Epithelial cell of proximal tubule (primary cell): ENCODE measurements around the gene UST. TPM values are rescaled to one million over a fixed set of nuclear protein-coding genes. Genes with fewer than 3 reads are reported as not detected.
"Not testable (repeated sequence)": the region's sequence is repeated elsewhere in the genome, so short reads cannot be mapped to it uniquely, and the experiment has no call there.

Experiments used
- DNase-seq: peaks from one replicate; pipeline ENCODE4 v3.0.0-alpha.2; 2011; ENCODE audit warnings: low read depth
- H3K4me3 ChIP-seq: 2 replicates; pipeline ENCODE4 v1.5.1; 2011; ENCODE audit warnings: low read depth, mild to moderate bottlenecking, low read length
- CTCF ChIP-seq: conservative IDR thresholded peaks from 2 replicates; pipeline ENCODE4 v1.5.1; 2012; ENCODE audit warnings: low read depth, mild to moderate bottlenecking, low read length
- total RNA-seq: library from RNA; depleted of rRNA; stranded (reverse); fragments of >200 nt; gene quantifications from 2 replicates; pipeline ENCODE4 v1.2.3, GENCODE V29; 2015

The UST gene
- total RNA-seq, 1 donor from 2014 or later: 1.1 TPM

DNA sequence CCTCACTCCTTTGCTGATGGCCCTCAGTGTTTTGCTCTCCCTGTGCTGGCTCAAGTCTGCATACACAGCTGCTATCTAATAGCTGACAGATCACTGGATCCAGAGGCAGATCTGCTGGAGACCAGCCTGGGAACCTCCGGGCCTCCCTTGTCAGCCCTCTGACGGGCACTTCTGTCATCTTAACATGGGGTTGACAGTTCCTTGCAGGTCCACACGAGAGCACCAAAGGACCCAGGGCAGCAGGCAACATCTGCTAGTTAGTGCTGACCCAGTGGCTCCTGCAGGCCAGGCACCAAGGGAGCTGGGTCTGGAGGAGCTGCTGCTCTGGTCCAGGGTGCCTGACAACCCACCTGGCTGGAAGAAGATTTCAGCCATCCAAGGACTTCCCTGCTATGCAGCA is 208.1 kb downstream of the UST start:
- DNase-seq: no peak
- no peak overlapping the region for H3K4me3 ChIP-seq
- peak; percentile 3 for TF ChIP-seq CTCF

DNA sequence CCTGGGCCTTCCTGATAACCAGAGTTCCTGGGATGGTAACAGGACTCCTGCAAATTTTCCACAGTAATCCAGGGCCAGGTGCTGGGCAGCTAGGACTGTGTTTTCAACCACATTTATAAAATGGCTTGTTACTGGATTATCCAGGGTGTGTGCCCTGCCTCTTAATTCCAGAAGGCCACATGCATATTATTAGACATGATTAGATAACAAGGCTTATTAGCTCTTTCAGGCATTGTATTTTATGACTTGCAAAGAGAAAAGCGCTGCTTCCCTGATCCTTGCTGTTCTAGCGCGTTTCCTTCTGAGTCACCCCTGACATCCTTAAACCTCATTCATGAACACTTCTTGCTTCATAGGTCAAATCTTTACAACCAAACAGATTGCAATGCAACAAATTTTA is 208.6 kb downstream of the UST start:
- no peak for TF ChIP-seq CTCF
- no peak overlapping the region for H3K4me3 ChIP-seq
- no peak for DNase-seq

DNA sequence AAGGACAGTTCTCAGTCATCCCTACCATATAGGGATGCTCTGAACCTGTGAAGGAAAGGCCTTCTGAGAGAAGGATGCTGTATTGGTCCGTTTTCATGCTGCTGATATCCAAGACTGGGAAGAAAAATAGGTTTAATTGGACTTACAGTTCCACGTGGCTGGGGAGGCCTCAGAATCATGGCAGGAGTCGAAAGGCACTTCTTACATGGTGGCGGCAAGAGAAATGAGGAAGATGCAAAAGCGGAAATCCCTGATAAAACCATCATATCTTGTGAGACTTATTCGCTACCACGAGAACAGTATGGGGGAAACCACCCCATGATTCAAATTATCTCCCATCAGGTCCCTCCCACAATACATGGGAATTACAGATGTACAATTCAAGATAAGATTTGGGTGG is 209.3 kb downstream of the UST start:
- DNase-seq: not testable (repeated sequence)

GRCh38 chr6:148957752-148958151 is 210.9 kb downstream of the UST start:
- TF ChIP-seq CTCF: no peak
- no peak overlapping the region for H3K4me3 ChIP-seq
- DNase-seq: no peak

More for the DNA sequence above, 209.3 kb downstream of the UST start:
- not testable (repeated sequence) for H3K4me3 ChIP-seq

DNA sequence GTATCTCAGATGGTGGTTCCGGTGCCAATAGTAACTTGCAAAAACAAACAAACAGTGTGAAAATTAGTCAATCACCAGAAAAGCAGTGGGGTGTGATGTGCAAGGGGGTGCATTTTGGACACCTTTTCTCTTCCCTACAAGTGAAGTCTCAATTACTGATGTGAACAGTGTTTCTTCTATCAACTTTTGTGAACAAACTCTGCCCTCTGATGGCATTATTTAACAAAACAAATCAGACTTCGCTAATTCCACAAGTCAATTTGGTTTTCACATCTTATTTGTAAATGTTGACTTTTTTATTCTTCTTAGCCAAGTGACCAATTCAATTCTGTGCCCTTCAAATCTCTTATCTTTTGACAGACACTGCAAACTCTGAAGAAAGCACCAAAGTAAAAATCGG is 212.2 kb downstream of the UST start:
- H3K4me3 ChIP-seq: no peak overlapping the region
- DNase-seq: no peak
- peak; percentile 12 for TF ChIP-seq CTCF

DNA sequence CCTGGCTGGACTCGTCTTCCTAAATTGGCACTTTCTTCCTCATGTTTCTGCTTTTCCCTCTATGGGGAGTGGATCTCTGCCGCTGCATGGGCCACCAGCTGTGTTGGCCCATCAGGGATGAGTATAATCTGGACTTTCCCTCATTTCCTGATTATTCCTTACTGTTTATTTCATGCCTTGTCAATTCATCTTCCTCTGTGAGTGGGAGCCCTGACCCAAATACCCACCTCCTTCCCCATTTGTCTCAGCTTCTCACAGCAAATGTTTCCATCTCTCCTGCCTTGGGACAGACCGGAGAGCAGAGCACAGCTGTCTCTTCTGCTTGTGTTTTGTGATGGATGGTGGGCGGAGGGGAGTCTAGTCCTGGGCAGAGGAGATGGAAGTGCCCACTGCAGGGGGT is 212.7 kb downstream of the UST start:
- no peak overlapping the region for H3K4me3 ChIP-seq
- DNase-seq: no peak
- TF ChIP-seq CTCF: no peak

GRCh38 chr6:148962854-148963515 is 216.2 kb downstream of the UST start:
- no peak overlapping the region for H3K4me3 ChIP-seq
- no peak for DNase-seq
- no peak for TF ChIP-seq CTCF

- DNase-seq: no peak
Observed at GRCh38 chr6:148963738-148964137, 216.9 kb downstream of the UST start.

More at GRCh38 chr6:148963738-148964137, 216.9 kb downstream of the UST start:
- no peak overlapping the region for H3K4me3 ChIP-seq
- TF ChIP-seq CTCF: no peak
